ENCODE measurements around the gene RPS6KA2.
"Not testable (repeated sequence)": the region's sequence is repeated elsewhere in the genome, so short reads cannot be mapped to it uniquely, and the experiment has no call there.

The RPS6KA2 gene

GRCh38 chr6:166544296-166544605, 82.8 kb downstream of the RPS6KA2 start:
- no peak for DNase-seq

GRCh38 chr6:166543603-166544295, 83.3 kb downstream of the RPS6KA2 start:
- no peak for DNase-seq

GRCh38 chr6:166542580-166542912, 84.5 kb downstream of the RPS6KA2 start:
- no peak for DNase-seq

- DNase-seq: no peak
Measured at GRCh38 chr6:166541876-166542579, 85.0 kb downstream of the RPS6KA2 start.

GRCh38 chr6:166541366-166541765, 85.7 kb downstream of the RPS6KA2 start:
- no peak for DNase-seq

GRCh38 chr6:166540631-166541331, 86.3 kb downstream of the RPS6KA2 start:
- no peak for DNase-seq

GRCh38 chr6:166539543-166539942, 87.5 kb downstream of the RPS6KA2 start:
- DNase-seq: no peak

- DNase-seq: not testable (repeated sequence)
Measured at GRCh38 chr6:166539011-166539385, 88.1 kb downstream of the RPS6KA2 start.

GRCh38 chr6:166538297-166539010, 88.6 kb downstream of the RPS6KA2 start:
- DNase-seq: no peak

- DNase-seq: no peak
Measured at GRCh38 chr6:166534658-166535406, 92.2 kb downstream of the RPS6KA2 start.

GRCh38 chr6:166533205-166533824, 93.7 kb downstream of the RPS6KA2 start:
- DNase-seq: no peak

- no peak for DNase-seq
Measured at GRCh38 chr6:166532302-166532701, 94.7 kb downstream of the RPS6KA2 start.

- no peak for DNase-seq
Measured at GRCh38 chr6:166530211-166531095, 96.6 kb downstream of the RPS6KA2 start.

GRCh38 chr6:166529586-166529985, 97.5 kb downstream of the RPS6KA2 start:
- no peak for DNase-seq

GRCh38 chr6:166529058-166529457, 98.0 kb downstream of the RPS6KA2 start:
- DNase-seq: not testable (repeated sequence)

GRCh38 chr6:166527849-166528248, 99.2 kb downstream of the RPS6KA2 start:
- DNase-seq: no peak

- no peak for DNase-seq
Measured at GRCh38 chr6:166526937-166527336, 100.1 kb downstream of the RPS6KA2 start.

- no peak for DNase-seq
Measured at GRCh38 chr6:166525567-166525966, 101.5 kb downstream of the RPS6KA2 start.

GRCh38 chr6:166523782-166524559, 103.1 kb downstream of the RPS6KA2 start:
- no peak for DNase-seq

Measured in eye (tissue), 1 donor.